ENCODE data around the gene FAM174C. TPM values are rescaled to one million over a fixed set of nuclear protein-coding genes. Genes with fewer than 3 reads are reported as not detected.

Gene FAM174C
- total RNA-seq, 4 donors from 2014 or later: 24.9 to 58.9 (median 43.6) TPM

- Histone ChIP-seq H3K27me3 (peaks cover 0 to 78% (median 36%) of the 10 kb centered on the region in 4 donors), H3K4me3 (peak within 1 kb of the TSS in 2 of 4 donors; percentile 28 to 50)
- WGBS: 0% methylated on average over 1 of the region's 113 CpGs
Observed at GRCh38 chr19:1285737-1286360, 10.5 kb downstream of the FAM174C start, which contains the start of gene EFNA2. TSS of gene EFNA2 (plus strand) at chr19:1285873. CDS start at chr19:1286169, 296 bp downstream.

DNA sequence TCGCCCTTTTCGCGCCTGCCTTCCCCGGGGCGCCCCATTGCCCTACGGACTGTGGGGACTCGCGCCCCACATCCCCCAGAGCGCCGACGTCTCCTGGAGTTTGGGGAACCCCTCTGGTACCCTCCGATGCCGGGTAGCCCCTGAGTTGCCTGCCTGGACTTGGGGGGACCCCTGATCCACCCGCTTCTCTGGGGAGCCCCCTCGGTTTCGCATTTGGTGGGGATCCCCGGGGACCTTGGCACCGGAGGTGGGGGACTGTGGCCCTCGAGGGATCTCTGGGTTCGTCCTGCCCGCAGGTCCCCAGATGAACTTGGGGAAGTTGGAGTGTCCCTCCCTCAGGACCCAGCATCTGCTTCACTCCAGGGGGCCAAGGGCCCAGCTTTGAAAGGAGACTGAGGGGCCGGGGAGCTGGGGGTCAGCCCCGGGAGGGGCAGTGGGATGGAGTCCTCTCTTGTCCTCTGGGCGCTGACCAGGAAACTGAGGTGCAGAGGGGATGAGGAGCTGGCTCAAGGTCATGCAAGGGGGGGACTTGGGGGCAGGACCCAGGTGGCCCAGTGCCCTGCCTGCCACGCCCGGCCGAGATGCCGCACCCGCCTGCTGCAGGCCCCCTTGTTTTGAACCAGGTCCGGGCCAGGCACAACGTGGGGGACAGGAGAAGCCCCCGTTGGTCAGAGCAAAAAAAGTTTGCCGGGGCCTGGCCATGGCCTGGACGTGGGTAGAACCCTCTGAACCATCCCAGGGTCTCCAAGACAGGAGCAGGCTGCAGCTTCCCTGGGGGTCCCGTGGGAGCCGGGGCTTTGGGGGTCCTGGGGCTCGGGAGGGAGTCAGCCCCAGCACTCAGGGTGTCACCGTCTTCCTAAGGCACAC lies 11.4 kb downstream of the FAM174C start:
- no peaks in the 10 kb centered on the region for H3K36me3 ChIP-seq
- no peak overlapping the region for H3K27ac ChIP-seq (replicated peaks in 1 of 4)
- 24% methylated on average over 7 of the region's 38 CpGs for WGBS
- TF ChIP-seq, protein P1, sequence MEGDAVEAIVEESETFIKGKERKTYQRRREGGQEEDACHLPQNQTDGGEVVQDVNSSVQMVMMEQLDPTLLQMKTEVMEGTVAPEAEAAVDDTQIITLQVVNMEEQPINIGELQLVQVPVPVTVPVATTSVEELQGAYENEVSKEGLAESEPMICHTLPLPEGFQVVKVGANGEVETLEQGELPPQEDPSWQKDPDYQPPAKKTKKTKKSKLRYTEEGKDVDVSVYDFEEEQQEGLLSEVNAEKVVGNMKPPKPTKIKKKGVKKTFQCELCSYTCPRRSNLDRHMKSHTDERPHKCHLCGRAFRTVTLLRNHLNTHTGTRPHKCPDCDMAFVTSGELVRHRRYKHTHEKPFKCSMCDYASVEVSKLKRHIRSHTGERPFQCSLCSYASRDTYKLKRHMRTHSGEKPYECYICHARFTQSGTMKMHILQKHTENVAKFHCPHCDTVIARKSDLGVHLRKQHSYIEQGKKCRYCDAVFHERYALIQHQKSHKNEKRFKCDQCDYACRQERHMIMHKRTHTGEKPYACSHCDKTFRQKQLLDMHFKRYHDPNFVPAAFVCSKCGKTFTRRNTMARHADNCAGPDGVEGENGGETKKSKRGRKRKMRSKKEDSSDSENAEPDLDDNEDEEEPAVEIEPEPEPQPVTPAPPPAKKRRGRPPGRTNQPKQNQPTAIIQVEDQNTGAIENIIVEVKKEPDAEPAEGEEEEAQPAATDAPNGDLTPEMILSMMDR (IDR thresholded peaks at IDR 0.05): no peak
- no peak for TF ChIP-seq POLR2AphosphoS5 (IDR thresholded peaks at IDR 0.05)
- TF ChIP-seq POLR2A (IDR thresholded peaks at IDR 0.05; ENCODE audit: low read depth): no peak
- no peak for TF ChIP-seq EP300 (IDR thresholded peaks at IDR 0.05)
- peaks cover 0 to 27% (median 21%) of the 10 kb centered on the region in 4 donors for H3K4me1 ChIP-seq
- no peaks in the 10 kb centered on the region for H3K9me3 ChIP-seq
- H3K4me3 ChIP-seq: peak overlapping the region in 1 of 4 donors; percentile 28
- intact Hi-C loops (cut with DNase I): loop anchor here (10.0 kb wide), 1 partner anchor 118 kb away; the partner anchor contains the start of genes DAZAP1 and GAMT
- peaks cover 0 to 87% (median 39%) of the 10 kb centered on the region in 4 donors for H3K27me3 ChIP-seq
- DNase-seq (ENCODE audit: extremely low spot score): no peak

More at GRCh38 chr19:1285737-1286360, 10.5 kb downstream of the FAM174C start, which contains the start of gene EFNA2:
- intact Hi-C loops (cut with DNase I): loop anchor here (10.0 kb wide), 1 partner anchor 119 kb away; the partner anchor contains the start of genes DAZAP1 and GAMT
- TF ChIP-seq, protein P1 (IDR thresholded peaks at IDR 0.05): no peak
- no peak for TF ChIP-seq POLR2A (IDR thresholded peaks at IDR 0.05; ENCODE audit: low read depth)
- no peak for TF ChIP-seq POLR2AphosphoS5 (IDR thresholded peaks at IDR 0.05)
- TF ChIP-seq EP300 (IDR thresholded peaks at IDR 0.05): no peak
- H3K4me1 ChIP-seq: peaks cover 0 to 27% (median 21%) of the 10 kb centered on the region in 4 donors
- no peak for DNase-seq (ENCODE audit: extremely low spot score)
- H3K27ac ChIP-seq (replicated peaks in 1 of 4): no peak within 1 kb of the TSS
- no peaks in the 10 kb centered on the region for H3K36me3 ChIP-seq
- no peaks in the 10 kb centered on the region for H3K9me3 ChIP-seq

DNA sequence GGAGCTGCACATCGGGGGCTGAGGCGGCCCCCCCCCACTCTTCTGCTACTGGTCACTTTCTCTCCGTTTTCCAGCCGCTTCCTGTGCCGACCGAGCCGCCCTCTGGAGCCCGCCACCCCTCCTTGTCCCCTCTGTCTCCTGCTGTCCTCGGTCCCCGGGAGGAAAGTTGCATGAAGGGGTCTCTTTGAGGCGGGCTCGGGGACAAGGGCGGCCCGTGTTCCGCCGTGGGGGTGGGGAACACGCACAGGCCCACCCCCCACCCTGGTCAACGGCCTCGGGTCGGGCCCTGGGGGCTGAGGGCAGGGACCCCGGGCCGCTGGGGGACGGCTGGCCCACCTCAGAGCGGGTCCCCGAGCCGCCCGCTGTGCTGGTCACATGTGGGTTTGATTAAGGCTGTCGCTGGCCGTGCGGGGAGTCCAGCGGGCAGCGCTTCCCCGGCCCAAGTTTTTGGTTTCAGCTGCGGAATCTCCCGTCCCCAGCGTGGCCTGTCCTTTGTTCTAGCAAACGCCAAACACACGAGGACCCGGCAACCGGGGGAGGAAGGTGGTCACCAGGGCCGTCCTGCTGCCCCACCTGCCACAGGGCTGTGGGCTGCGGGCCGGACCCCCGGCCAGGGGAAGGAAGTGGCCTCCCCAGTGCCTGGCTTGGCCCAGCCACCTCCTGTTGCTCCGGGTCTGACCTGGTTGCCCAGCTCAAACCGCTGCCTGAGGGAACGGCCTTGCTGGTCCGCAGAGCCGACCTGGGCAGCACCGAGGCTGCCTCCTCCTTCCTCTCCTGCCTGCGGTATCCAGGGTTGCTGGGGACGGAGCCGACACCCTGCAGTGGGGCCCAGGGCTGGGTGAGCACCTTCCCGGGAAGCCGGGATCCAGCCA lies 12.3 kb downstream of the FAM174C start:
- Histone ChIP-seq H3K4me1 (peaks cover 0 to 27% (median 21%) of the 10 kb centered on the region in 4 donors), H3K27me3 (peaks cover 0 to 95% (median 43%) of the 10 kb centered on the region in 4 donors), H3K9me3 (no peaks in the 10 kb centered on the region), H3K36me3 (no peaks in the 10 kb centered on the region), H3K27ac (replicated peaks in 1 of 4) (no peak overlapping the region), H3K4me3 (no peak overlapping the region)
- DNase-seq (ENCODE audit: extremely low spot score): no peak
- 34% methylated on average over 10 of the region's 55 CpGs for WGBS
- intact Hi-C loops (cut with DNase I): loop anchor here (10.0 kb wide), 1 partner anchor 117 kb away; the partner anchor contains the start of genes DAZAP1 and GAMT
- no peak for TF ChIP-seq POLR2AphosphoS5 (IDR thresholded peaks at IDR 0.05)
- TF ChIP-seq, protein P1 (IDR thresholded peaks at IDR 0.05): no peak
- TF ChIP-seq POLR2A (IDR thresholded peaks at IDR 0.05; ENCODE audit: low read depth): no peak
- no peak for TF ChIP-seq EP300 (IDR thresholded peaks at IDR 0.05)

- Histone ChIP-seq H3K27me3 (peaks cover 0 to 95% (median 39%) of the 10 kb centered on the region in 4 donors), H3K4me3 (no peak overlapping the region), H3K36me3 (no peaks in the 10 kb centered on the region), H3K27ac (replicated peaks in 1 of 4) (no peak overlapping the region), H3K9me3 (no peaks in the 10 kb centered on the region), H3K4me1 (peaks cover 0 to 27% (median 21%) of the 10 kb centered on the region in 4 donors)
- intact Hi-C loops (cut with DNase I): loop anchor here (10.0 kb wide), 1 partner anchor 117 kb away; the partner anchor contains the start of genes DAZAP1 and GAMT
- 84% methylated on average over 16 of the region's 18 CpGs for WGBS
- no peak for DNase-seq (ENCODE audit: extremely low spot score)
- TF ChIP-seq POLR2A (IDR thresholded peaks at IDR 0.05; ENCODE audit: low read depth) (no peak), EP300 (IDR thresholded peaks at IDR 0.05) (no peak), POLR2AphosphoS5 (IDR thresholded peaks at IDR 0.05) (no peak)
- TF ChIP-seq, protein P1 (IDR thresholded peaks at IDR 0.05): no peak
Observed at GRCh38 chr19:1288226-1288612, 12.9 kb downstream of the FAM174C start.
